GM21717 (cell line): ENCODE results near the gene HNRNPF.

Experiments used
- ATAC-seq: cut with Tn5 transposase; IDR thresholded peaks from one replicate; pipeline ENCODE4 v1.9.1; 2021; ENCODE audit warnings: mild to moderate bottlenecking, moderate library complexity; ENCODE audit not compliant: unreplicated experiment

HNRNPF gene

GRCh38 chr10:43380610-43381222, 28.3 kb downstream of the HNRNPF start:
- no peak for ATAC-seq

- no peak for ATAC-seq
Observed at GRCh38 chr10:43377424-43377883, 31.5 kb downstream of the HNRNPF start.

GRCh38 chr10:43376828-43377423, 32.1 kb downstream of the HNRNPF start:
- no peak for ATAC-seq

GRCh38 chr10:43376046-43376635, 32.8 kb downstream of the HNRNPF start:
- no peak for ATAC-seq

GRCh38 chr10:43375401-43376020, 33.5 kb downstream of the HNRNPF start:
- ATAC-seq, result no peak

GRCh38 chr10:43374194-43374593, 34.8 kb downstream of the HNRNPF start:
- no peak for ATAC-seq

GRCh38 chr10:43373461-43373860, 35.5 kb downstream of the HNRNPF start:
- ATAC-seq, result no peak

GRCh38 chr10:43372765-43373361, 36.1 kb downstream of the HNRNPF start:
- no peak for ATAC-seq

GRCh38 chr10:43371418-43371817, 37.6 kb downstream of the HNRNPF start, which contains the start of gene FXYD4:
FXYD4 (plus strand) TSS chr10:43371636; CDS start chr10:43373747, 2,111 bp downstream.
- ATAC-seq, result no peak

- no peak for ATAC-seq
Observed at GRCh38 chr10:43370671-43371215, 38.2 kb downstream of the HNRNPF start.

- no peak for ATAC-seq
Observed at GRCh38 chr10:43369921-43370320, 39.1 kb downstream of the HNRNPF start.

GRCh38 chr10:43365001-43365400, 44.0 kb downstream of the HNRNPF start:
- ATAC-seq, result no peak

- peak; percentile 99 for ATAC-seq
Observed at GRCh38 chr10:43362191-43362839, 46.7 kb downstream of the HNRNPF start.

- ATAC-seq, result no peak
Observed at GRCh38 chr10:43361547-43362190, 47.3 kb downstream of the HNRNPF start.

- ATAC-seq, result no peak
Observed at GRCh38 chr10:43360086-43360485, 48.9 kb downstream of the HNRNPF start.

GRCh38 chr10:43355749-43356371, 53.1 kb downstream of the HNRNPF start:
- no peak for ATAC-seq

- no peak for ATAC-seq
Observed at GRCh38 chr10:43354879-43355380, 54.1 kb downstream of the HNRNPF start.

GRCh38 chr10:43354330-43354635, 54.7 kb downstream of the HNRNPF start:
- no peak for ATAC-seq

- no peak for ATAC-seq
Observed at GRCh38 chr10:43353495-43354329, 55.3 kb downstream of the HNRNPF start.
